H1 (cell line): ENCODE measurements around the gene IL17REL. TPM values are rescaled to one million over a fixed set of nuclear protein-coding genes. Genes with fewer than 3 reads are reported as not detected.

Experiments used
- CTCF ChIA-PET: fragments of 300-600 bp; sonication (Branson Sonifier 250); formaldehyde crosslinking; loops from one replicate; lab custom pipeline; 2021; ENCODE audit not compliant: partially characterized antibody; lab: Charles Lee
- POLR2A ChIA-PET: fragments of 300-600 bp; sonication (Branson Sonifier 250); formaldehyde crosslinking; loops from one replicate; lab custom pipeline; 2021; ENCODE audit warnings: inconsistent platforms; ENCODE audit not compliant: partially characterized antibody; lab: Charles Lee
- DNase-seq, 2 experiments: peaks; one replicate each; pipeline versions ENCODE4 v3.0.0 to v3.0.0-alpha.2; 2010 to 2022; ENCODE audit warnings: low spot score in 2 of 2, low read depth in 1 of 2, mixed read lengths in 1 of 2
- FAIRE-seq: peaks from 2 replicates; lab custom pipeline; 2011; peaks lifted over from hg19 to GRCh38; lab: Jason Lieb, UNC
- H2AFZ ChIP-seq: 2 replicates; pipeline ENCODE4 v1.8.1; 2012; ENCODE audit warnings: low read length, inconsistent platforms
- H2AK5ac ChIP-seq: 2 replicates; pipeline ENCODE4 v1.6.1; 2013; ENCODE audit warnings: low read depth, low read length
- H2BK120ac ChIP-seq: replicated peaks from 2 replicates; pipeline ENCODE3; 2013; ENCODE audit warnings: low read depth, low read length, inconsistent platforms
- H2BK12ac ChIP-seq: 2 replicates; pipeline ENCODE4 v1.6.1; 2013; ENCODE audit warnings: low read depth, low read length
- H2BK15ac ChIP-seq: 2 replicates; pipeline ENCODE4 v1.6.1; 2013; ENCODE audit warnings: low read length
- H2BK20ac ChIP-seq: 2 replicates; pipeline ENCODE4 v1.6.1; 2013; ENCODE audit warnings: low read length
- H2BK5ac ChIP-seq: 2 replicates; pipeline ENCODE4 v1.6.1; 2013; ENCODE audit warnings: low read depth, low read length
- H3K14ac ChIP-seq: 2 replicates; pipeline ENCODE4 v1.6.1; 2013; ENCODE audit warnings: inconsistent platforms; ENCODE audit not compliant: insufficient read length
- H3K18ac ChIP-seq: 2 replicates; pipeline ENCODE4 v1.6.1; 2013; ENCODE audit warnings: low read length; ENCODE audit errors: extremely low read depth
- H3K23ac ChIP-seq: 2 replicates; pipeline ENCODE4 v1.6.1; 2013; ENCODE audit warnings: inconsistent platforms; ENCODE audit not compliant: insufficient read length
- H3K23me2 ChIP-seq: 2 replicates; pipeline ENCODE4 v1.6.1; 2013; ENCODE audit warnings: low read depth, low read length
- H3K27ac ChIP-seq: 2 replicates; pipeline ENCODE4 v1.6.1; 2011; ENCODE audit warnings: low read depth, low read length, inconsistent platforms
- H3K27me3 ChIP-seq, 4 experiments: replicated peaks in 1 of 4; 1 replicate in 1 of 4; 2 replicates in 3 of 4; pipeline versions ENCODE4 v1.6.1 to v1.8.1; 2011 to 2013; ENCODE audit warnings: low read length in 3 of 4, mild to moderate bottlenecking in 3 of 4, inconsistent platforms in 2 of 4, mixed read lengths in 2 of 4, moderate library complexity in 1 of 4; ENCODE audit not compliant: control insufficient read depth in 3 of 4, insufficient read depth in 3 of 4; ENCODE audit errors: extremely low read depth in 1 of 4
- H3K36me3 ChIP-seq, 4 experiments: 2 replicates each; pipeline versions ENCODE4 v1.6.1 to v1.8.1; 2011 to 2013; ENCODE audit warnings: mild to moderate bottlenecking in 4 of 4, low read length in 3 of 4, moderate library complexity in 2 of 4, control low read depth in 1 of 4, inconsistent platforms in 1 of 4; ENCODE audit not compliant: insufficient read depth in 4 of 4, control insufficient read depth in 2 of 4
- H3K4ac ChIP-seq: replicated peaks from 2 replicates; pipeline ENCODE3; 2013; ENCODE audit warnings: low read length, low read depth, mixed read lengths, inconsistent platforms; ENCODE audit not compliant: insufficient read length
- H3K4me1 ChIP-seq, 4 experiments: replicated peaks in 1 of 4; 1 replicate in 1 of 4; 2 replicates in 3 of 4; pipeline versions ENCODE4 v1.6.1 to v1.8.1; 2011 to 2013; ENCODE audit warnings: low read length in 3 of 4, inconsistent platforms in 2 of 4, mixed read lengths in 1 of 4; ENCODE audit not compliant: insufficient read depth in 4 of 4, control insufficient read depth in 3 of 4
- H3K4me2 ChIP-seq, 2 experiments: 2 replicates each; pipeline versions ENCODE4 v1.6.1 to v1.8.1; 2011 to 2013; ENCODE audit warnings: low read depth in 2 of 2, low read length in 2 of 2, control low read depth in 1 of 2, inconsistent platforms in 1 of 2, mild to moderate bottlenecking in 1 of 2; ENCODE audit not compliant: insufficient read depth in 1 of 2
- H3K4me3 ChIP-seq, 4 experiments: fragments of 200-600, 300-600 bp in 1 of 4; sonication (generic), shearing (Covaris generic), sonication (Bioruptor Twin) in 1 of 4; 2 replicates each; pipeline versions ENCODE4 v1.5.1 to v1.8.1; 2011 to 2016; ENCODE audit warnings: low read length in 4 of 4, low read depth in 3 of 4, control low read depth in 2 of 4, inconsistent platforms in 2 of 4, mild to moderate bottlenecking in 2 of 4, mixed read lengths in 1 of 4, moderate library complexity in 1 of 4; ENCODE audit not compliant: insufficient read depth in 2 of 4; ENCODE audit errors: extremely low read depth in 1 of 4
- H3K56ac ChIP-seq: replicated peaks from 2 replicates; pipeline ENCODE3; 2013; ENCODE audit warnings: low read depth, mild to moderate bottlenecking, mixed read lengths, low read length, inconsistent platforms; ENCODE audit not compliant: insufficient read length
- H3K79me1 ChIP-seq: 2 replicates; pipeline ENCODE4 v1.6.1; 2013; ENCODE audit warnings: low read depth, low read length, control low read depth
- H3K79me2 ChIP-seq, 2 experiments: 2 replicates each; pipeline versions ENCODE4 v1.6.1 to v1.8.1; 2012 to 2013; ENCODE audit warnings: low read length in 2 of 2, mild to moderate bottlenecking in 2 of 2, inconsistent platforms in 1 of 2; ENCODE audit not compliant: insufficient read depth in 2 of 2, control insufficient read depth in 1 of 2
- H3K9ac ChIP-seq, 4 experiments: replicated peaks in 1 of 4; 1 replicate in 1 of 4; 2 replicates in 3 of 4; pipeline versions ENCODE4 v1.6.1 to v1.8.1; 2011 to 2013; ENCODE audit warnings: low read depth in 3 of 4, low read length in 3 of 4, control low read depth in 2 of 4, mild to moderate bottlenecking in 2 of 4, moderate library complexity in 2 of 4, inconsistent platforms in 1 of 4; ENCODE audit errors: extremely low read depth in 1 of 4
- H3K9me3 ChIP-seq, 2 experiments: 2 replicates each; pipeline versions ENCODE4 v1.6.1 to v1.8.1; 2012 to 2013; ENCODE audit warnings: mild to moderate bottlenecking in 2 of 2, moderate library complexity in 2 of 2, control low read depth in 1 of 2, inconsistent platforms in 1 of 2, low read depth in 1 of 2, low read length in 1 of 2, mixed read lengths in 1 of 2; ENCODE audit not compliant: insufficient read depth in 2 of 2
- H4K20me1 ChIP-seq, 2 experiments: replicated peaks in 1 of 2; 2 replicates each; pipeline versions ENCODE3 to v1.8.1; 2011 to 2013; ENCODE audit warnings: inconsistent platforms in 2 of 2, low read length in 2 of 2, mild to moderate bottlenecking in 1 of 2; ENCODE audit not compliant: insufficient read depth in 2 of 2, control insufficient read depth in 1 of 2
- H4K5ac ChIP-seq: 2 replicates; pipeline ENCODE4 v1.6.1; 2013; ENCODE audit warnings: low read length, low read depth, mixed read lengths, inconsistent platforms; ENCODE audit not compliant: insufficient read length
- H4K8ac ChIP-seq: 2 replicates; pipeline ENCODE4 v1.8.0; 2013; ENCODE audit warnings: mild to moderate bottlenecking, moderate library complexity, low read length, inconsistent platforms; ENCODE audit not compliant: insufficient read depth; ENCODE audit errors: extremely low read depth
- H4K91ac ChIP-seq: replicated peaks from 2 replicates; pipeline ENCODE3; 2013; ENCODE audit warnings: low read length, mixed read lengths, inconsistent platforms; ENCODE audit not compliant: insufficient read length
- BACH1 ChIP-seq: IDR thresholded peaks from 2 replicates; pipeline ENCODE4 v1.6.1; 2012; ENCODE audit warnings: low read length, improper control_type of control experiment
- CEBPB ChIP-seq: IDR thresholded peaks from 2 replicates; pipeline ENCODE4 v1.6.1; 2012; ENCODE audit warnings: low read depth, low read length
- CTBP2 ChIP-seq: IDR thresholded peaks from 2 replicates; pipeline ENCODE4 v1.7.0; 2011; ENCODE audit warnings: borderline replicate concordance, mild to moderate bottlenecking, moderate library complexity, mixed read lengths, low read length; ENCODE audit not compliant: insufficient read depth, insufficient read length
- HDAC2 ChIP-seq, 2 experiments: fragments of 300-600 bp in 1 of 2; sonication (generic) in 1 of 2; IDR thresholded peaks; 2 replicates each; pipeline ENCODE4 v1.6.1; 2011 to 2012; ENCODE audit warnings: low read depth in 2 of 2, low read length in 2 of 2, mild to moderate bottlenecking in 2 of 2, moderate library complexity in 2 of 2, borderline replicate concordance in 1 of 2, inconsistent platforms in 1 of 2
- HDAC6 ChIP-seq: IDR thresholded peaks from one replicate; pipeline ENCODE4 v1.7.1; 2012; ENCODE audit warnings: low read depth, mild to moderate bottlenecking, inconsistent platforms, low read length, moderate library complexity
- RFX5 ChIP-seq: IDR thresholded peaks from 2 replicates; pipeline ENCODE4 v1.6.1; 2011; ENCODE audit warnings: low read depth, low read length, improper control_type of control experiment, borderline replicate concordance
- RXRA ChIP-seq: IDR thresholded peaks from 2 replicates; pipeline ENCODE4 v1.6.1; 2011; ENCODE audit warnings: low read depth, mild to moderate bottlenecking, low read length, moderate library complexity; ENCODE audit not compliant: insufficient read depth
- SIRT6 ChIP-seq: IDR thresholded peaks from one replicate; pipeline ENCODE4 v1.7.1; 2012; ENCODE audit warnings: low read length, inconsistent platforms
- USF2 ChIP-seq: IDR thresholded peaks from 2 replicates; pipeline ENCODE4 v1.6.1; 2011; ENCODE audit warnings: low read length, improper control_type of control experiment
- ZNF274 ChIP-seq: IDR thresholded peaks from 2 replicates; pipeline ENCODE4 v1.7.0; 2012; ENCODE audit warnings: low read length, borderline replicate concordance; ENCODE audit errors: extremely low read depth
- WGBS, 2 experiments: shearing (Covaris generic) in 1 of 2; methylation state at CpG; one replicate each; pipeline versions ENCODE4 v1.1.6 to v1.1.7; 2013 to 2015; ENCODE audit warnings: low lambda C conversion rate in 2 of 2, mixed read lengths in 2 of 2, inconsistent platforms in 1 of 2, low coverage in 1 of 2, missing lambda C conversion rate in 1 of 2; ENCODE audit not compliant: insufficient replicate concordance in 2 of 2, insufficient coverage in 1 of 2, insufficient read length in 1 of 2; ENCODE audit errors: extremely low coverage in 1 of 2, missing lambda C conversion rate in 1 of 2; 5-methylcytosine and 5-hydroxymethylcytosine counted together
- polyA plus RNA-seq, 7 experiments: library from polyadenylated mRNA; depleted of rRNA in 3 of 7; stranded (reverse) in 5 of 7; unstranded in 2 of 7; fragments of >200 nt in 5 of 7; fragments of 200-250 nt in 2 of 7; gene quantifications; 1 replicate in 5 of 7; 2 replicates in 1 of 7; 4 replicates in 1 of 7; pipeline versions ENCODE4 v1.2.1 to v1.2.3, GENCODE V29; 2011 to 2013; ENCODE audit warnings: missing spikeins in 2 of 7, mixed read lengths in 2 of 7
- total RNA-seq: library from RNA; stranded (reverse); fragmentation: NEBNext Ultra II Directional; extraction: Animal tissue kit (Norgen Biotek cat#: 25700); gene quantifications from 2 replicates; pipeline ENCODE4 v1.2.1, GENCODE V29; 2021

Gene IL17REL
- total and polyA plus RNA-seq, 2 of the 8 experiments (the other 6 are each of a cell fraction or from before 2014, with no cell fraction given), result 0.15 to 0.20 TPM

GRCh38 chr22:50020606-50021005 lies 8.0 kb upstream of the IL17REL start:
- Histone ChIP-seq H2BK5ac (no peak overlapping the region), H2BK12ac (no peak overlapping the region), H3K56ac (no peak overlapping the region), H4K8ac (no peak overlapping the region), H3K9me3 (peaks cover 0 to 12% of the 10 kb centered on the region in 2 experiments; a peak in 2 of 4 replicates), H3K18ac (no peak overlapping the region), H4K5ac (no peak overlapping the region), H2BK120ac (no peak overlapping the region), H2BK20ac (no peak overlapping the region), H3K27ac (no peak overlapping the region), H3K4me2 (no peak overlapping the region), H4K20me1 (peaks cover 0 to 2% of the 10 kb centered on the region in 2 experiments), H2AK5ac (no peak overlapping the region), H3K4ac (no peak overlapping the region), H3K4me3 (no peak overlapping the region), H3K14ac (no peak overlapping the region), H2BK15ac (no peak overlapping the region), H3K9ac (no peak overlapping the region), H4K91ac (no peak overlapping the region), H3K79me2 (no peaks in the 10 kb centered on the region), H2AFZ (no peak overlapping the region), H3K36me3 (no peaks in the 10 kb centered on the region; a peak in 1 of 8 replicates), H3K79me1 (no peaks in the 10 kb centered on the region), H3K23ac (no peak overlapping the region), H3K23me2 (no peaks in the 10 kb centered on the region), H3K27me3 (peaks cover 4 to 14% (median 7%) of the 10 kb centered on the region in 4 experiments; a peak in 5 of 7 replicates), H3K4me1 (no peaks in the 10 kb centered on the region; a peak in 1 of 7 replicates)
- TF ChIP-seq CTBP2 (no peak), BACH1 (no peak), SIRT6 (no peak), RFX5 (no peak), ZNF274 (no peak), CEBPB (no peak), HDAC6 (no peak), HDAC2 (IDR thresholded peaks at IDR 0.05; ENCODE audit: borderline replicate concordance in 1 of 2, low read depth in 2 of 2, low read length in 2 of 2) (no peak), RXRA (no peak), USF2 (no peak)
- no peak for FAIRE-seq
- 90% methylated on average over 14 of the region's 15 CpGs; no CpG with 5 or more reads in 1 of the 2 experiments for WGBS, 2 experiments
- ChIA-PET CTCF (no interaction called here), POLR2A (no interaction called here)
- DNase-seq, result no peak
